ENCODE measurements around the gene SPECC1L.

The SPECC1L gene

GRCh38 chr22:24430431-24431308 is 160.0 kb downstream of the SPECC1L start:
- no peak for TF ChIP-seq GATA1 (IDR thresholded peaks at IDR 0.05; ENCODE audit: low read depth, low read length)
- no peak for TF ChIP-seq POLR2A (IDR thresholded peaks at IDR 0.05; ENCODE audit: low read length)

GRCh38 chr22:24431309-24432034 is 160.8 kb downstream of the SPECC1L start:
- no peak for DNase-seq
- no peak for TF ChIP-seq POLR2A (IDR thresholded peaks at IDR 0.05; ENCODE audit: low read length)
- no peak for TF ChIP-seq GATA1 (IDR thresholded peaks at IDR 0.05; ENCODE audit: low read depth, low read length)

More at GRCh38 chr22:24430431-24431308, 160.0 kb downstream of the SPECC1L start:
- no peak for DNase-seq

- peak; percentile 72 to 77 for DNase-seq
- TF ChIP-seq POLR2A (IDR thresholded peaks at IDR 0.05; ENCODE audit: low read length) (no peak), GATA1 (IDR thresholded peaks at IDR 0.05; ENCODE audit: low read depth, low read length) (no peak)
Observed at GRCh38 chr22:24432059-24432853, 161.6 kb downstream of the SPECC1L start.

- DNase-seq = no peak
- TF ChIP-seq POLR2A (IDR thresholded peaks at IDR 0.05; ENCODE audit: low read length) = no peak
- no peak for TF ChIP-seq GATA1 (IDR thresholded peaks at IDR 0.05; ENCODE audit: low read depth, low read length)
Observed at GRCh38 chr22:24433001-24433827, 162.6 kb downstream of the SPECC1L start.

- TF ChIP-seq POLR2A (IDR thresholded peaks at IDR 0.05; ENCODE audit: low read length) = no peak
- TF ChIP-seq GATA1 (IDR thresholded peaks at IDR 0.05; ENCODE audit: low read depth, low read length) = no peak
- peak in 1 of 2 experiments; percentile 31 for DNase-seq
Observed at GRCh38 chr22:24433828-24434470, 163.3 kb downstream of the SPECC1L start.

- TF ChIP-seq GATA1 (IDR thresholded peaks at IDR 0.05; ENCODE audit: low read depth, low read length) = no peak
- TF ChIP-seq POLR2A (IDR thresholded peaks at IDR 0.05; ENCODE audit: low read length) = peak; percentile 22
- DNase-seq = peak; percentile 56 to 71
Observed at GRCh38 chr22:24434471-24435322, 164.1 kb downstream of the SPECC1L start.

GRCh38 chr22:24435323-24435645 is 164.7 kb downstream of the SPECC1L start:
- DNase-seq = no peak
- TF ChIP-seq GATA1 (IDR thresholded peaks at IDR 0.05; ENCODE audit: low read depth, low read length) (no peak), POLR2A (IDR thresholded peaks at IDR 0.05; ENCODE audit: low read length) (no peak)

- no peak for TF ChIP-seq POLR2A (IDR thresholded peaks at IDR 0.05; ENCODE audit: low read length)
- TF ChIP-seq GATA1 (IDR thresholded peaks at IDR 0.05; ENCODE audit: low read depth, low read length) = no peak
- no peak for DNase-seq
Observed at GRCh38 chr22:24435861-24436371, 165.3 kb downstream of the SPECC1L start.

- TF ChIP-seq GATA1 (IDR thresholded peaks at IDR 0.05; ENCODE audit: low read depth, low read length) (no peak), POLR2A (IDR thresholded peaks at IDR 0.05; ENCODE audit: low read length) (no peak)
- DNase-seq = no peak
Observed at GRCh38 chr22:24436553-24436952, 165.9 kb downstream of the SPECC1L start.

- DNase-seq = no peak
- TF ChIP-seq POLR2A (IDR thresholded peaks at IDR 0.05; ENCODE audit: low read length) (no peak), GATA1 (IDR thresholded peaks at IDR 0.05; ENCODE audit: low read depth, low read length) (no peak)
Observed at GRCh38 chr22:24437091-24437490, 166.5 kb downstream of the SPECC1L start.

- no peak for TF ChIP-seq POLR2A (IDR thresholded peaks at IDR 0.05; ENCODE audit: low read length)
- TF ChIP-seq GATA1 (IDR thresholded peaks at IDR 0.05; ENCODE audit: low read depth, low read length) = no peak
Observed at GRCh38 chr22:24437741-24438328, 167.2 kb downstream of the SPECC1L start.

More at GRCh38 chr22:24437741-24438328, 167.2 kb downstream of the SPECC1L start:
- DNase-seq = no peak
